Erythroblast (primary cell): ENCODE data around the gene BHLHE23.

Experiments used
- GATA1 ChIP-seq: IDR thresholded peaks from 2 replicates; pipeline ENCODE4 v1.6.1; 2011; ENCODE audit warnings: low read depth, mild to moderate bottlenecking, control low read depth, low read length, moderate library complexity
- POLR2A ChIP-seq: IDR thresholded peaks from 2 replicates; pipeline ENCODE4 v1.6.1; 2011; ENCODE audit warnings: mild to moderate bottlenecking, low read length

DNA sequence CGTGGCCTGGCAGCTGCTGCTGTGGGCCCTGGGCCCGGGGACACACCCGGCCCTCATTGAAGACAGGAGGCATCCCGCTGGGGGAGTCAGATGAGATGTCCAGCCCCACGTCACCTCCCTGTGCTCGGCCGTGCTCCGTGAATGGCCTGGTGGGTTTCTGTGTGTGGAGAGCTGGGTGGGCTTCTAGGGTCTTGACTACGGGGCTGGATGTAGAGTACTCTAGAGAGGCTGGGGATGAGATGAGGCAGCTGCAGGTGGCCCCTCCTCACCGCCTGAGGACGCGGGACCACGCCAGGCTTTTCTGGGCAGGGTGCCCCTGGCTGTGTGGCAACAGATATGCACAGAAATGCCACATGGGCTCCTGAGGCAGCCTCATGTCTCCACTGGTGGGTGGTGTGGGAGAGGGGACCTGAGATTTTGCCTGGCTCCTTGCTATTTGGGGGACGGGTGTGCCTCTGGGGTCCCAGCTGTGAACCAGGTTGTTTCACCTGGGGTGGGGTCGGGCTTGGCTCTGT is 8.4 kb upstream of the BHLHE23 start:
- TF ChIP-seq POLR2A (no peak), GATA1 (no peak)
